ENCODE data around the gene PRIM1. TPM values are rescaled to one million over a fixed set of nuclear protein-coding genes. Genes with fewer than 3 reads are reported as not detected.
"Not testable (repeated sequence)": the region's sequence is repeated elsewhere in the genome, so short reads cannot be mapped to it uniquely, and the experiment has no call there.

The PRIM1 gene
- total RNA-seq, 2 donors from 2014 or later: 2.2 to 2.6 TPM

- no peak overlapping the region for H3K27ac ChIP-seq
- no peak for TF ChIP-seq CTCF (IDR thresholded peaks at IDR 0.05)
Measured at GRCh38 chr12:56709759-56710376, 42.3 kb downstream of the PRIM1 start.

GRCh38 chr12:56704522-56704921 is 47.6 kb downstream of the PRIM1 start:
- H3K27me3 ChIP-seq; H3K4me3 ChIP-seq; DNase-seq (ENCODE audit: low spot score); H3K4me1 ChIP-seq; H3K36me3 ChIP-seq; H3K9me3 ChIP-seq; H3K27ac ChIP-seq: not testable (repeated sequence)

More at GRCh38 chr12:56709759-56710376, 42.3 kb downstream of the PRIM1 start:
- H3K27me3 ChIP-seq: no peaks in the 10 kb centered on the region
- H3K4me3 ChIP-seq: no peak overlapping the region
- no peaks in the 10 kb centered on the region for H3K4me1 ChIP-seq
- no peaks in the 10 kb centered on the region for H3K9me3 ChIP-seq
- no peak for DNase-seq (ENCODE audit: low spot score)
- peaks cover 38% of the 10 kb centered on the region for H3K36me3 ChIP-seq

GRCh38 chr12:56699020-56699661 is 53.0 kb downstream of the PRIM1 start:
- TF ChIP-seq CTCF (IDR thresholded peaks at IDR 0.05): no peak
- Histone ChIP-seq H3K9me3 (no peaks in the 10 kb centered on the region), H3K36me3 (no peaks in the 10 kb centered on the region), H3K4me1 (no peaks in the 10 kb centered on the region), H3K4me3 (no peak overlapping the region), H3K27ac (no peak overlapping the region), H3K27me3 (no peaks in the 10 kb centered on the region)
- no peak for DNase-seq (ENCODE audit: low spot score)

GRCh38 chr12:56695327-56696101 is 56.6 kb downstream of the PRIM1 start:
- H3K9me3 ChIP-seq: no peaks in the 10 kb centered on the region
- no peak for DNase-seq (ENCODE audit: low spot score)
- no peak overlapping the region for H3K27ac ChIP-seq
- no peaks in the 10 kb centered on the region for H3K27me3 ChIP-seq
- H3K4me1 ChIP-seq: no peaks in the 10 kb centered on the region
- no peaks in the 10 kb centered on the region for H3K36me3 ChIP-seq
- no peak overlapping the region for H3K4me3 ChIP-seq
- no peak for TF ChIP-seq CTCF (IDR thresholded peaks at IDR 0.05)

- Histone ChIP-seq H3K4me3 (no peak overlapping the region), H3K36me3 (no peaks in the 10 kb centered on the region), H3K27me3 (no peaks in the 10 kb centered on the region), H3K4me1 (peaks cover 0 to 2% of the 10 kb centered on the region in 2 donors), H3K9me3 (no peaks in the 10 kb centered on the region), H3K27ac (no peak overlapping the region)
- TF ChIP-seq CTCF (IDR thresholded peaks at IDR 0.05): no peak
- DNase-seq (ENCODE audit: low spot score): no peak
Measured at GRCh38 chr12:56694161-56694560, 58.0 kb downstream of the PRIM1 start.

- no peak for DNase-seq (ENCODE audit: low spot score)
- peak overlapping the region; percentile 99 to 100 for H3K27ac ChIP-seq
- no peak for TF ChIP-seq CTCF (IDR thresholded peaks at IDR 0.05)
- no peaks in the 10 kb centered on the region for H3K27me3 ChIP-seq
- no peaks in the 10 kb centered on the region for H3K9me3 ChIP-seq
- H3K4me1 ChIP-seq: peaks cover 0 to 28% of the 10 kb centered on the region in 2 donors
- peak overlapping the region; percentile 88 for H3K4me3 ChIP-seq
- H3K36me3 ChIP-seq: no peaks in the 10 kb centered on the region
Measured at GRCh38 chr12:56688846-56689109, 63.3 kb downstream of the PRIM1 start.

Data from right atrium auricular region (tissue), 2 donors.